GM12865 (cell line): ENCODE measurements around the gene RXYLT1.

Experiments
- DNase-seq: peaks from one replicate; pipeline ENCODE4 v3.0.0; 2010; ENCODE audit warnings: low read depth
- H3K4me3 ChIP-seq: 2 replicates; pipeline ENCODE4 v1.5.1; 2011; ENCODE audit warnings: mild to moderate bottlenecking, low read depth, low read length, control low read depth
- TF ChIP-seq, protein P1 (sequence below): IDR thresholded peaks from 2 replicates; pipeline ENCODE4 v1.5.1; 2011; ENCODE audit warnings: low read length, control low read depth, low read depth, inconsistent platforms; ENCODE audit not compliant: insufficient read depth; ENCODE audit errors: missing control alignments

The RXYLT1 gene

DNA sequence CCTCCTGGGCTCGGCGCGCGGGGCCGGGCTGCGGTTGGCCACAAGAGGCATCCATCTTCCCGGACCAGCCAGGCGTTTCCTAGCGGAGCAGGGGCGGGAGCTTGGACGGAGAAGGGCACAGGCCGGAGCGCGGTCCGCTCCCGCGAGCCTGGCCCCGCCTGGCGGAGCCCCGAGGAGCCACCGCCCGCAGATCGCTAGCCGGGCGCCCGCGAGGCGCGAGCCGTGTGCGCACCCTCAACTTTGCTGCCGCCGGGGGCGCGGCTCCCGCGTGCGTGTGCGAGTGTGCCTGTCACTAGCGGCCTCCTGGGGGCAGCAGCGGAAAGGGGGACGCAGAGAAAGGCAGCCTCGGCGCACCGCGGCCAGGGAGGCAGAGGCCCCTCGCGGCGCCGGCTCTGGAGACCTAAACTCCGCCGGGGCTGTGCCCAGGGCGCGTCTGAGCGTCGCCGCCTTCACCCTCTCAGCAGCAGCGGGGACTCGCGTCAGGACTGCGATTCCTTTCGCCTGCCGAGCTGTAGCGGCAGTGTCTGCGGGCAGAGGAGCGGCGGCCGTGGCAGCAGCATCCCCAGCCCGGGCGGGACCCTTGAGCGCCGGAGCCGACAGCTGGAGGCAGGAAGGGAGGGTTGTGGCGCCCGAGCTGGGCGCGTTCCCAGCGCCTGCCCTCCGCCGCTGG is 64.1 kb downstream of the RXYLT1 start:
- peak; percentile 94 for DNase-seq
- TF ChIP-seq, protein P1, sequence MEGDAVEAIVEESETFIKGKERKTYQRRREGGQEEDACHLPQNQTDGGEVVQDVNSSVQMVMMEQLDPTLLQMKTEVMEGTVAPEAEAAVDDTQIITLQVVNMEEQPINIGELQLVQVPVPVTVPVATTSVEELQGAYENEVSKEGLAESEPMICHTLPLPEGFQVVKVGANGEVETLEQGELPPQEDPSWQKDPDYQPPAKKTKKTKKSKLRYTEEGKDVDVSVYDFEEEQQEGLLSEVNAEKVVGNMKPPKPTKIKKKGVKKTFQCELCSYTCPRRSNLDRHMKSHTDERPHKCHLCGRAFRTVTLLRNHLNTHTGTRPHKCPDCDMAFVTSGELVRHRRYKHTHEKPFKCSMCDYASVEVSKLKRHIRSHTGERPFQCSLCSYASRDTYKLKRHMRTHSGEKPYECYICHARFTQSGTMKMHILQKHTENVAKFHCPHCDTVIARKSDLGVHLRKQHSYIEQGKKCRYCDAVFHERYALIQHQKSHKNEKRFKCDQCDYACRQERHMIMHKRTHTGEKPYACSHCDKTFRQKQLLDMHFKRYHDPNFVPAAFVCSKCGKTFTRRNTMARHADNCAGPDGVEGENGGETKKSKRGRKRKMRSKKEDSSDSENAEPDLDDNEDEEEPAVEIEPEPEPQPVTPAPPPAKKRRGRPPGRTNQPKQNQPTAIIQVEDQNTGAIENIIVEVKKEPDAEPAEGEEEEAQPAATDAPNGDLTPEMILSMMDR = peak; percentile 97

DNA sequence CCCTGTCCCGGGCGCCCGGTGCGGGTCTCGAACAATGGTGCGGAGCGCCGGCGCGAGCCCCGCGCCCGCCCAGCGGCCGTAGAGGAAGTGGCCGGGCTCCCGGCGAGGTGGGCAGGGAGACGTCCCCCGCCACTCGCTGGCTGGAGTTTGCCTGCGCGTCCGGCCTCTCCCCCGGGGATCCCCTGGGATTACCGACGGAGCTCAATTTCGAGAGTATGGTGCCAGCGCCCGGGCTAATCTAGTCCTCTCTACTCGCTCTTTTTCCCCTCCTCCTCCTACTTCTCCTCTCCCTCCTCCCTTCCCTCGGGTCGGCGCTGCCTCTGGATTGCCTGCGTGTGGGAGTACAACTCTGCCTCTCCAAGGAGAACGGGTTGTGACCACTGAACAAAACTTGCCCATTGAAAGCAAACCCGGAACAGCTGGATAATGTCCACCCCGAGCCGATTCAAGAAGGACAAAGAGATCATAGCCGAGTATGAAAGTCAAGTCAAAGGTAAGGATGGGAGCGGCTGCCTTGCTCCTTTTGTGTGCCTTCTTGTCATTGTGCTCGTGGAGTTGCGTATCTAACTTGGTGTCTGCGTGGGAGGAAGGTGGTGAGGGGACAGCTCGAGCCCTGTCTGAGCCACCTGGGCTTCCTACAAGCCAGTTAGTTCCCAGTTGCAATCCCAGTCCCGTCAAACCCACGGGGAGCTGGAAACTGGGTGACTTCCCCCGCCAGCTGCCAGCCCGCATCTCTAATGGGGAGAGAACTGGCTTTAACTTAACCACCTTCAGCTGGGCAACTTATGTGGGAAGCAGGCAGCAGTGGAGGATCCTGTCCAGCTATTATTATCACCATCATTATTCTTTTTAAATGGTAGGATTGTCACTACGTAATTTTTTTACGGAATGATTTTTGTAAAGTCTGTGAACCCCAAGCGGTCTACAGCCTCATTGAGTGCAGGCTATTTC is 65.0 kb downstream of the RXYLT1 start, which contains the start of gene SRGAP1:
TSS of gene SRGAP1 (plus strand) at position 310 of the 951 bp plus-strand sequence. CDS start at position 427, 117 bp downstream.
- peak; percentile 32 for DNase-seq
- peak within 1 kb of the TSS; percentile 77 for H3K4me3 ChIP-seq
- TF ChIP-seq, protein P1 = no peak

More for the DNA sequence above, 64.1 kb downstream of the RXYLT1 start:
- H3K4me3 ChIP-seq = peak overlapping the region; percentile 77

DNA sequence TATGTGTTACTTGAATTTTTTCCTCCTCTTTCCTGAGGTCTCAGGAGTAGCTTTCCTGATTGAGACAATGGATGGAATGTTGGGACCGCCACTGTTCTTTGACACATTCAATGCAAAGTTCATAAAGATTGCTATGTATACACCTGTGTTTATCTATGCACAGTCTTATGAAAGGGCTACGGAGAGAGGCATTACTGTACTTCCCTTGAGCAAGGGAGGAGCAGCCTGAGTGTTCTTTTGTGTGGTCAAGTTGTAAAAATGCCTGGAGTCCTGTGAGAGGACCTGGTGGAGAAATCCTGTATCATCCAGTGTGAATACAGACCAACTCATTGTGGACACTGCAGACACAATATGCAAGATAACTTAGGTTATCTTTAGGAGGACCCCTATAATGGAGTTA is 66.0 kb downstream of the RXYLT1 start:
- H3K4me3 ChIP-seq = no peak overlapping the region
- TF ChIP-seq, protein P1 = no peak
- DNase-seq = no peak

DNA sequence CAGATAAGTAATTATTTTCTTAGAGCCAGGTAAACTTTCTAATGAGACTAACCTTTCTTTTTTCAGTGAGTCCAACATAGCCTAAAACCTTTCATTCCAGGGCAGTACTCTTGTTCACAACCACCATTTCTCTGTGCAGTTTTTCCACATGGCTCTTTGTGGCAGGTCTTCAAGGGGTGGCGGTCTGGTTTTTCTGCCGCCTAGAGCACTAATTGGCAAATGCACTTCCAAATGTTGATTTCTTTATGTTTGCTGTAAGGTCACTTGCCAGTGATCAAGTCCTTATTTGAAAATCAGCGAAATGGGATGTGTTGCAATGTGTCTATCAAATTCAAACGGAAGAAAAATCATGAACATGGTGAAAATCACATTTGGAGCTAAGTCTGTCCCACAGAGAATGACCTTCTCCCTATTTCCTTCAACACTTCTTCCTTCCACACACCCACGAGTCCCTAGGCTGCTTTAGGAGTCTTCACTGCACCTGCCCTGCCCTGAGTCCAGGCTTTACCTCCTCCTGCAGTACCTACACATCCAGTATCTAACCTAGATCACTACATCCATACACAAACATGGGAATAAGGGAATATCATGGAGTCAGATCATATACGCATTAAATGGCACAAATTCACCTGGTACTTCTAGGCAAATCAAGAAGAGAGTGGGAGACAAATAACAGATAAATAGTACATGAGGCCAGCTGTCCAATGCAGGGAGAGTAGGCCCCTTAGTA is 66.7 kb downstream of the RXYLT1 start:
- H3K4me3 ChIP-seq = no peak overlapping the region
- no peak for DNase-seq
- TF ChIP-seq, protein P1 = no peak

DNA sequence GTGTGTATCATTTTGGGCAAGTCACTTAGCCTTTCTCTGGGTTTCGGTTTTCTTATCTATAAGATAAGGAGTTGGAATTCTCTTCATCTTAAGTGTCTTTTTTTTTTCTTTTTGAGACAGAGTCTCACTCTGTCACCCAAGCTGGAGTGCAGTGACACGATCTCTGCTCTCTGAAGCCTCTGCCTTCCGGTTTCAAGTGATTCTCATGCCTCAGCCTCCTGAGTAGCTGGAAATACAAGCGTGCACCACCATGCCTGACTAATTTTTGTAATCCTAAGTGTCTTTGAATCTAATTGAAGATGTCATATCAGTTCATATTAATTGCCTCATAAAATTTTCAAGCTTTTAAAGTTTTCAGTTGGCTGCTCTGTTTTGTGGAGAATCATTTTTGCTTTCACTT is 68.7 kb downstream of the RXYLT1 start:
- DNase-seq = peak; percentile 38
- H3K4me3 ChIP-seq = no peak overlapping the region

DNA sequence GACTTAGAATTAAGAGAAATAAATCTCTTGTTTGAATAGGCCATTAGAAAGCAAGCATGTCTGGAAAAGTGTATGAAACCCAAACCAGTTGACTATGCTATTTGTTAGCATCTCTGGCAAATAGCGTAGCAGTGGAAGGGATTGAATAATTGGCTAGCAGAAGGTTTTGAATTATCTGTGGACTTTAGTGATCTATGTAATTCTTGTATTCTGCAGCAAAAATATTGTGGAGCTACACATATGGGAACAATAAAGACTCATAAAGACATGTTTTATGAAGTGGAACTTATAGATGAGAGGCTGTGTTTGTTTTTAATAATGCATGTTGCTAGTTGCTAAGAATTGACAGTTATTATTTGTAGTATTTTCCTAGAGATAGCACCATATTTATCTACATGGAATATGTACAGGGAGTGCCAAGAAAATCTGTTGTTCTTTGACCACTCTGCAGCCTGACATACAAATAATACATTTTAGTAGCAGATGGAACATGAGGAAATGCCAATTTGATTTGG is 69.5 kb downstream of the RXYLT1 start:
- TF ChIP-seq, protein P1 = no peak
- no peak overlapping the region for H3K4me3 ChIP-seq
- no peak for DNase-seq

More for the DNA sequence above, 68.7 kb downstream of the RXYLT1 start:
- TF ChIP-seq, protein P1 = no peak
